Ramos (cell line): ENCODE measurements around the gene KLHL36.
"Not testable (repeated sequence)": the region's sequence is repeated elsewhere in the genome, so short reads cannot be mapped to it uniquely, and the experiment has no call there.

ENCODE experiments used
- in situ Hi-C: fragments of 300-500 bp; cut with MboI; formaldehyde crosslinking; loops from one replicate; pipeline ENCODE4 v1.14.3; 2022; ENCODE audit warnings: low sequenced_read_pairs; ENCODE audit not compliant: unreplicated experiment

KLHL36 gene

DNA sequence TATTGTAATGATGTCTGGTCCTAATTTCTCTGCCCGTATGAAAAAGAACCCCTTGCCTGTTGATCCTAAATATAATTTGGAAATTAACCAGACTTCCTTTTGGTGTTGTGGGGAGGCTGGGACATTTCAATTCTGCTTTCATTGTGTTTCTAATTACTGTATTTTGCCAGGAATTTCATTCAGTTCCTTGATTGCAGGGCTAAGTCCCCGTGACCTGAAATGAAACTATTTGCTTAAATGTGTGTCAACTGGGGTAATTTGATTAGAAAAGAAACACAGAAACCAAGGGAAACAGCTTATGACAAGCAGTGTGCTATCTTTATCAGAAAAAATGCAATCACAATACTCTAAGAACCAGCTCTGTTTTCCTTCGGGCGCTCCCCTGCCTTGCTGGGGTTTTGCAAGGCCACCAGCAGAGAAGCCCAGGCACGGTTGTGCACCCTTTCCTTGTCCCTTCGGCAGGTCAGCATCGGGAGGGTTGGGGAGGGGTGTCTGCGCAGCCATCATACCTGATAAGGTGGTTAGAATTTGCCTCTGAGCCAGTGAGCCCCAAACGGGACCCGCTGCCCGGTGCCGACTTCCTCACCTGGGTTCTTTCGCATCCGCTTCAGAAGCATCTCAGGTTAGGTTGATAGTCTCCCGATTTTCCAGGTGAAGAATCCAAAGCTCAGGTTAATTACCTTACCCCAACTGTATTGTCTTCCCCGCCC is 19.4 kb downstream of the KLHL36 start:
- in situ Hi-C loops: no loop called here

DNA sequence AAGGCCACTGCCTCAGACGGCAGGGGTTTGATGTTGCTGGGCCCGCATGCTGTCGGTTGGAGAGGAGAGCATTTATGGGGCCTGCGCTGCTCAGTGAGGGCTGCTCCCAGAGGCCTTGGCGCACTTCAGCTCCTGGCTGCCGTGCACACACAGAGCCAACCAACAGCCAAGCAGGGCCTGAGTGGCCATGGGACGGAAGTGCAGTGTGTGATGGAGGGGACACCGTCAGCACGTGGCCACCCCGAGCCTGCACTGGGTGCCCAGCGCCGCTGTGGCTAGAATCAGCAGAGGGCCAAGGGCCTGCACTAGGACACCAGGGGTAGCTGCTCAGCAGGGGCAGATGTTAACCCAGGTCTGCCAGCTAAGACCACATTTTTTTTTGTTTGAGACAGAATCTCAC is 21.8 kb downstream of the KLHL36 start:
- in situ Hi-C loops: no loop called here

DNA sequence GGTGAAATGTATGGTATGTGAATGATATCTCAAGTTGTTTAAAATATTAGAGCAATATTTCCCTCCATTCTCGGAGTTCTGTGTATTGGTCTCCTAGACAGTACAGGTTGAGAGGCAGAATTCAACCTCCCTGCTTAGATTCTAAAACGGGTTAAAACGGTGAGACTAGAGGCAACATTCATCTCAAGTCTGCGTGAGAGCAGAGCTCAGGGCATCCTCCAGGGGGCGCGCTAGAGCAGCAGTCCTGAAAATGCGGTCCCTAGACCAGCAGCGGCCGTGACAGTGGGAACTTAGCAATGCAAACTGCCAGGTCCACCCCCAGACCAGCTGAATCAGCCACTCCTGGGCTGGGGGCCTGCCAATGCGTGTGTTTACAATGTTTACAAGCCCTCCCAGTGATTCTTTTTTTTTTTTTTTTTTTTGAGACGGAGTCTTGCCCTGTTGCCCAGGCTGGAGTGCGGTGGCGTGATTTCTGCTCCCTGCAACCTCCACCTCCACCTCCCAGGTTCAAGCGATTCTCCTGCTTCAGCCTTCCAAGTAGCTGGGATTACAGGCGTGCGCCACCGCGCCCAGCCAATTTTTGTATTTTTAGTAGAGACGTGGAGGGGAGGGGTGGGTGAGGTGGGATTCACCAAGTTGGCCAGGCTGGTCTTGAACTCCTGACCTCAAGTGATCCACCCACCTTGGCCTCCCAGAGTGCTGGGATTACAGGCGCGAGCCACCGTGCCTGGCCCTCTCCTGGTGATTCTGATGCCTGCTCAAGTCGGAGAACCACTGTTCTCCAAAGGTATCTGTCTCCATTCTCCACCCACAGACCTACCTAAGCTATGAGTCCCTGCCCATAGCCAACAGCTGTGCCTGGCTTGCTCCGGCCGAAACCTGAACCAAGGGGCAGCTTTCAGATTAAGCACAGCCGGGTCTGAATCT is 24.2 kb downstream of the KLHL36 start:
- in situ Hi-C loops: no loop called here

DNA sequence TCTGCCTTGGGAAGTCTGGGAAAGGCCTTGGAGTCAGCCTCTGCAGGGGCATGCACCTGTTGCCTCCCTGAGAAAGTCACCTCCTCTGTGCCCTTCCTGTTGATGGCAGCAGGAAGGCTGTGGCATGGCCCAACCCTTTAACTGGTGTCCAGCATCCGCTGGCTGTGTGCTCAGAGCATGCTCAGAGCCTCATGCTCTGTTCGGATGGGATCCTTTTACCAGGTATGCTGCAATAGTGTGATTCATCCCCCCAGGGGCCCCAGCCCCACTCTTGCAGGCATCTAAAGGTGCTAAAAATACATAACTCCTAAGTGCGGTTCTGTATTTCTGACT is 24.9 kb downstream of the KLHL36 start:
- in situ Hi-C loops: no loop called here

DNA sequence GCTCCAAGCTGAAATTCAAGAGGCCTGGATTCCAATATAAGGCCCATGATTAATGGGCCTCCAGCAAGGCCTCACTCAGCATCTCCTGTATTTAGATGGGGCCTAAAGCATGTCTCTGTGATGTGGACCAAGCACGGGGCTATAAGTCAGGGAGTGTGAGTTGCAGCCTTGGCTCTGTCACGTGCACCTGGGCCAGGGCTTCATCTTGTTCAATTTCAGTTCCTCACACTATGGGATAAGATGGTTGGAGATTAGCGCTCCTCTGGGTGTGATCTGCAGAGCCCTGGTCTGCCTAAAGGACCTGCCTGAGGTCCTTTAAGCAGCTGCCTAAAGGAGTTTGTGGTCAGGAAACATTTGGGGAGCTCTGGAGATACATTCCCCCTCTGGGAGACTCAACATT is 25.2 kb downstream of the KLHL36 start:
- in situ Hi-C loops: no loop called here

DNA sequence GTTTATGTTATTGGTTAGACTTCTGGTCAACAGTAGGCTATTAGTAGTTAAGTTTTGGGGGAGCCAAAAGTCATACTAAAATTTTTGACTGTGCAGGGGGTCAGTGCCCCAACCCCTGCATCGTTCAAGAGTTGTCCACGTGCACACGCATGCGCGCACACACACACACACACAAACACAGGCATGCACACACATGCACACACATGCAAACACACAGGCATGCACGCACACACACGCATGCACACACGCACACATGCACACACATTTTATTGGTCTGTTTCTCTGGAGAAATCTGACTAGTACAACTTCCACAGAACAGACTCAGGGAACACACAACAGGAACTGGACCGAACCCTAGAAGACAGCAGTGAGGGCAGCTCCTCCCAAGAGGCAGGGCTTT is 27.1 kb downstream of the KLHL36 start:
- in situ Hi-C loops: no loop called here

- in situ Hi-C loops: no loop called here
These were observed 27.6 kb downstream of the KLHL36 start for GRCh38 chr16:84675884-84676283.

- in situ Hi-C loops: no loop called here
These were observed 28.9 kb downstream of the KLHL36 start for GRCh38 chr16:84677017-84677803.

DNA sequence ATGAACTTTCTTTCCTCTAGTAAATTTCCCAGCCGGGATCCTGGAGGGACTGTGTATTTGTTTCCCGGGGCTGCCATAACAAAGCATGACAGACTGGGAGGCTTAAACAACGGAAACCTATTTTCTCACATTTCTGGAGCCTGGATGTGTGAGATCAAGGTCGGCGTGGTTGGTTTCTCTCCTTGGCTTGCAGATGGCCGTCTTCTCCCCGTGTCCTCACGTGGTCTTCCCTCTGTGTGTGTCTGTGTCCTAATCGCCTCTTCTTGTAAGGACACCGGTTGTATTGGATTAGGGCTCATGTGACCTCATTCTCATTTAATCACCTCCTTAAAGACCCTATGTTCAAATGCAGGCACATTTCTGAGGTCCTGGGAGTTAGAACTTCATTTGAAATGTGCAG is 29.5 kb downstream of the KLHL36 start:
- in situ Hi-C loops: no loop called here

DNA sequence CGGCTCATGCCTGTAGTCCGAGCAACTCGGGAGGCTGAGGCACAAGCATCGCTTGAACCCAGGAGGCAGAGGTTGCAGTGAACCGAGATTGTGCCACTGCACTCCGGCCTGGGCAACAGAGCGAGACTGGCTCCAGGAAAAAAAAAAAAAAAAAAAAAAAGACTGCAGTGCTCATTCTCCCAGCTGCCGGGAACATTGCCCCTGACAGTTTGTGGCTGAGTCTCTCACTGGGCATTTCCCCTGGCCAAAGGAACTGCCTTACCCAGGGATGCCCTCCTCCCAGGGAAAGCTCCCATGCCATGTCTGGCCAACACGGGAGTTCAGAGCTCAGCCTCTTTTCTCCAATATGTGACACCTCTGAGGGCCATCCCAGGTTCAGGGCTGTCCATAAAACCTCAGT is 30.2 kb downstream of the KLHL36 start:
- in situ Hi-C loops: no loop called here

DNA sequence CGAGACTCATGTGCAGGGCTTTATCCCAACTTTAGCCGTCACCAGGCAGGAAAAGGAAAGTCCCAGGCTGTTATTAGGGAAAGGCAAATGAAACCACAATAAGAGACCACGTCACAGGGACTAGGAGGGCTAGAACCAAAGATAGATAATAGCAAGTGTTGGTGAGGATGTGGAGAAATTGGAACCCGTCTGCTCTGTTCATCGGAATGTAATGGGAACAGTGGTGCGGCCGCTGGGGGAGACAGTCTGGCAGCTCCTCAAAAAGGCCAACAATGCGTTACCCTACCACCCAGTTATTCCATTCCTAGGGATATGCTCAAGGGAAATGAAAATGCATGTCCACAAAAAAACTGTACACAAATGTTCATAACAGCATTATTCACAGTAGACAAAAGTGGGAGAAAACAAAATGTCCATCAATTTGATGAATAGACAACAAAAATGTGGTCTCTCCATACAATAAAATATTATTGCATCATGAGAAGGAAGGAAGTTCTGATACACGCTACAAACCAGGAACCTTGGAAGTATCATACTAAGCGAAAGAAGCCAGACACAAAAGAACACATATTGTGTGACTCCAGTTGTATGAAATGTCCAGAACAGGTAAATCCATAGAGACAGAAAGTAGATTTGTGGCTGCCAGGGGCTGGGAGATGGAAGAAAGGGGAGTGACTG is 32.0 kb downstream of the KLHL36 start:
- in situ Hi-C loops: no loop called here

DNA sequence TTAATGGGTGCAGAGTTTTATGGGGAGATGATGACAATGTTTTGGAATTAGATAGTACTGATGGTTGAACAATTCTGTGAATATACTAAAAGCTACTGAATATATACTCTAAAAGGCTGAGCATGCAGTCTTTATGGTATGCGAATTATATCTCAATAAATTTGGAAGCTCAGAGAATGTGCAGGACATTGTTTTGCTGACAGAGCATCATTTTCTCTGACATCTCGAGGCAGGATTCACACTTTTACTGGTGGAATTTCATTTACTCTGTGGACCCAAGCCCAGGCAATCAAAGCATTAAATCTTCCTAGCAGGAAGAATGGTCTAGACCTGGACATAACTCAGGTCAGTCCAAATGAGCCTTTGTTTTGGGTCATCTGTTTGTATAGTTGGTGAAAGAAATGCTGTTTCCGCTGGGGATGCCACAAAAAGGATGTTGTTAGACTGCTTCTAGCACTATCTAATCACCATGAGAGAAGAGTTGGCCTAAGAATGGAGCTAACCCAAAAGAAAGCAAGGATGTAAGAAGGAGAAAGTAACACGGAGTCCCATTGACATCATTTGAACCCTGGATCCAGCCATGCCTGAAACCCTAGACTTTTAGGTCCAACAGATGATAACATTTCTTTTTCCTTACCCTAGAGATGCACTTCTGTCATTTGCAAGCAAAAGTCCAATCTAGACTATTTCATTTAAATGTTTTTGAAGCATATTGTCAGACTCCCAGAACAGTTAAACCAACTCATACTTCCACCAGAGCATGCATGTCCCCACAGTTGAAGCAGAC is 32.7 kb downstream of the KLHL36 start:
- in situ Hi-C loops: no loop called here

DNA sequence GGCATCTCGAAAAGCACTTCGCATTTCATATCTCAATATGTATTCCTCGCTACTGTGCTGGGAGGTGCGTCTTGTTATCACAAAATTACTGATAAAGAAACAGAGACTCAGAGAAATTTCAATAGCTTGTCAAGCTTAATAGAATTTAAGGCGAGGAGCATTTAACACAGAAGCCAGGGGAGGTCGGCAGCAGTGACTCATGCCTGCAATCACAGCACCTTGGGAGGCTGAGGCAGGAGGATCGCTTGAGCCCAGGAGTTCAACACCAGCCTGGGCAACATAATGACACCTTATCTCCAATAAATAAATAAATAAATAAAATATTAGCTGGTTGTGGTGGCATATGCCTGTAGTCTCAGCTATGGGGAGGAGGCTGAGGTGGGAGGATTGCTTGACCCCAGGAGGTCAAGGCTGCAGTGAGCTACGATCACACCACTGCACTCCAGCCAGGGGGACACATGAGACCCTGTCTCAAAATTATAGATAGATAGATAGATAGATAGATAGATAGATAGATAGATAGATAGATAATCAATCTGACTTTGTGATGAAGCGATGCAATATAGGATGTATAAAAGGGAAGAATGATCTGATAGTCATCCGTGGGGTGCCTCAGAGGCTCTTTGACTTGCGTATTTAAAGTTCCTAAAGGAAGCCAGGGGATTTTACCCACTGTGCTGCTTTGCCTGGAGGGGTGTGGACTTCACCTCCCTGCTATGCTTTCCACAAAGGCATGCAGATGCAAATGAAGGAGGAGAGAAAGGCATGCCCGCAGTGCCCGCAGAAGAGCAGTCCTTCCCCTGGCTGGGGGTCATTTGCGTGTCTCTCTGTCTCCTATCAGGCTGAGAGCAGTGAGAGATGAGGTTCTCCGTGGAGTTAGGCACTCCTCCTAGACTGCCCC is 35.6 kb downstream of the KLHL36 start:
- in situ Hi-C loops: no loop called here

DNA sequence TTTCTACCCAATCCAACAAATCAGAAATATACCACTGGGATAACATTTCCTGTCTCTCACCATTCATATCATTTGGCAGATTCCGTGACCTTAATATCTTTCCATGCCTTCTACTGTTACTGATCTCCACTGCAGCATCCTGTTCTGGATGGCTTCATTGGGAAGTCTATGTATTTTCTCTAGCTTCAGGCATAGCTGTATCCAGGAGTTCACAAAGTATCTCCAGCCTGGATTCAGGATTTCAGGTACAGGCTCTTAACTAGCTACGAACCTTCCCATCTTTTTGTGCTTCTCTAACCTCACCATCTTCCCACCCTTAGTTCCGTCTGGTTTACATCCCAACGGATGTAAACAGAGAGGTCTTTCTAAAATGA is 36.3 kb downstream of the KLHL36 start:
- in situ Hi-C loops: no loop called here

- in situ Hi-C loops: no loop called here
These were observed 36.9 kb downstream of the KLHL36 start for GRCh38 chr16:84685210-84685609.

DNA sequence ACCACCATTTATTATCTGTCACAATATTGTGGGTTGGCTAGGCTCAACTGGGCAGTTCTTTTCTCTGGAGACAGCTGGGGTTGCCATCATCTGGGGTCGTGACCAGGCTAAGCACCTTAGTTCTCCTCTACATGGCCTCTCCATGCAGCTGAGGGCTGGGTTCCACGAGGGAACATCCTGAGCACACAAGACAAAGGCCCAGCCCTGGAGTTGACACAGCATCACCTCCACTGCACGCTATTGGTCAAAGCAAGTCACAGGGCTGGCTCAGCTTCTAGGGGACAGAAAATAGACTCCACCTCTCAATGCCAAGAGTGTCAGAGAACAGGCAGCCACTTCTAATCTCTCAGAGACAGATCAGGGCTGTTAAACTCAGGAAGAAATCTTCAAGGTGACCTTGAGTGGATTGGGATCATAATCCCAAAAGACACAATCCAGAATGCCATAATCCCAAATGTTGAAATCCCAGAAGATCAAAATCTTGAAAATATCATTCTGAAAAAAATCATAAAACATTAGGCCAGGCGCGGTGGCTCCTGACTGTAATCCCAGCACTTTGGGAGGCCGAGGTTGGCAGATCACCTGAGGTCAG is 38.5 kb downstream of the KLHL36 start:
- in situ Hi-C loops: no loop called here

DNA sequence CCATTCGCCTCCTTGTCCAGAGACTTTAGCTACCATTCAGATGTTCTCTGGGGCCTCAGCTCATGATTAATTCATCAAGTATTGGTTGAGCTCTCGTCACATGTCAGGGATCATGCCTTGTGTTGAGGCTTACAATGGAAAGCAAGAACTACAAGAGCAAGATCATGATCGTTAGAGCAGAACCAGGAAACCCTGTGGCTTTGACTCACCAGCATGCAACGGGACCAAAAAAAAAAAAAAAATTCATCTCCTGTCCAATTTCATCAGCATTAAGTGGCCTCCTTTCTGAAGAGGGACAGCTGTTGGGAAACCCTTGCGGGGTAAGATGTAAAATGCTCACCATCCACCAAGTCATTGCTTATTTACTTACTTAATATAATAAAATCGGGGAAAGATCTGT is 39.4 kb downstream of the KLHL36 start:
- in situ Hi-C loops: no loop called here

DNA sequence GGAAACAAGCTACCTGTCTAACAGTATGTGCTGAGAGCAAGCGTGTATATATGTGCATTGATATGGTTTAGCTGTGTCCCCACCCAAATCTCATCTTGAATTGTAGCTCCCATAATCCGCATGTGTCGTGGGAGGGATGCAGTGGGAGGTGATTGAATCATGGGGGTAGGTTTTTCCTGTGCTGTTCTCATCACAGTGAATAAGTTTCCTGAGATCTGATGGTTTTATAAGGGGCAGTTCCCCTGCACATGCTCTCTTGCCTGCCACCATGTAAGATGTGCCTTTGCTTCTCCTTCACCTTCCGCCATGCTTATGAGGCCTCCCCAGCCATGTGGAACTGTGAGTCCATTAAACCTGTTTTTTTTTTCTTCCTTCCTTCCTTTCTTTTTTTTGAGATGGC is 39.9 kb downstream of the KLHL36 start:
- in situ Hi-C loops: not testable (repeated sequence)
